Upper lobe of left lung (tissue), 4 donors: ENCODE data around the gene LRTM2.

Experiments
- POLR2A ChIP-seq, 4 donors: fragments of 450-650 bp; IDR thresholded peaks; one replicate each; pipeline ENCODE4 v1.5.1; 2016 to 2017; ENCODE audit warnings: antibody characterized with exemption in 4 of 4, mild to moderate bottlenecking in 2 of 4
- TF ChIP-seq, protein P1 (sequence below), 6 experiments: fragments of 450-650 bp in 4 of 6; fragments of 200-600 bp in 2 of 6; sonication (generic) in 2 of 6; IDR thresholded peaks; one replicate each; pipeline ENCODE4 v1.5.1; 2016 to 2019; ENCODE audit warnings: antibody characterized with exemption in 6 of 6

GRCh38 chr12:1842183-1842904 lies 22.0 kb downstream of the LRTM2 start:
- TF ChIP-seq, protein P1, sequence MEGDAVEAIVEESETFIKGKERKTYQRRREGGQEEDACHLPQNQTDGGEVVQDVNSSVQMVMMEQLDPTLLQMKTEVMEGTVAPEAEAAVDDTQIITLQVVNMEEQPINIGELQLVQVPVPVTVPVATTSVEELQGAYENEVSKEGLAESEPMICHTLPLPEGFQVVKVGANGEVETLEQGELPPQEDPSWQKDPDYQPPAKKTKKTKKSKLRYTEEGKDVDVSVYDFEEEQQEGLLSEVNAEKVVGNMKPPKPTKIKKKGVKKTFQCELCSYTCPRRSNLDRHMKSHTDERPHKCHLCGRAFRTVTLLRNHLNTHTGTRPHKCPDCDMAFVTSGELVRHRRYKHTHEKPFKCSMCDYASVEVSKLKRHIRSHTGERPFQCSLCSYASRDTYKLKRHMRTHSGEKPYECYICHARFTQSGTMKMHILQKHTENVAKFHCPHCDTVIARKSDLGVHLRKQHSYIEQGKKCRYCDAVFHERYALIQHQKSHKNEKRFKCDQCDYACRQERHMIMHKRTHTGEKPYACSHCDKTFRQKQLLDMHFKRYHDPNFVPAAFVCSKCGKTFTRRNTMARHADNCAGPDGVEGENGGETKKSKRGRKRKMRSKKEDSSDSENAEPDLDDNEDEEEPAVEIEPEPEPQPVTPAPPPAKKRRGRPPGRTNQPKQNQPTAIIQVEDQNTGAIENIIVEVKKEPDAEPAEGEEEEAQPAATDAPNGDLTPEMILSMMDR (IDR thresholded peaks at IDR 0.05): no peak
- no peak for TF ChIP-seq POLR2A (IDR thresholded peaks at IDR 0.05)
